Activated CD4-positive, alpha-beta T cell treated with anti-CD3 and anti-CD28 coated beads, Interleukin-2, Interleukin-4, amounts not matched to agents 100 ng/mL and 50 ng/mL, durations not matched to agents 16 hours and 8 hours (primary cell): ENCODE results near the gene ZMAT5.
A peak's percentile ranks its signal among the peaks of the same experiment; 100 is the strongest.

Source experiments
- DNase-seq: peaks from one replicate; pipeline ENCODE4 v3.0.0-alpha.2; 2020; ENCODE audit warnings: low spot score

Gene ZMAT5

DNA sequence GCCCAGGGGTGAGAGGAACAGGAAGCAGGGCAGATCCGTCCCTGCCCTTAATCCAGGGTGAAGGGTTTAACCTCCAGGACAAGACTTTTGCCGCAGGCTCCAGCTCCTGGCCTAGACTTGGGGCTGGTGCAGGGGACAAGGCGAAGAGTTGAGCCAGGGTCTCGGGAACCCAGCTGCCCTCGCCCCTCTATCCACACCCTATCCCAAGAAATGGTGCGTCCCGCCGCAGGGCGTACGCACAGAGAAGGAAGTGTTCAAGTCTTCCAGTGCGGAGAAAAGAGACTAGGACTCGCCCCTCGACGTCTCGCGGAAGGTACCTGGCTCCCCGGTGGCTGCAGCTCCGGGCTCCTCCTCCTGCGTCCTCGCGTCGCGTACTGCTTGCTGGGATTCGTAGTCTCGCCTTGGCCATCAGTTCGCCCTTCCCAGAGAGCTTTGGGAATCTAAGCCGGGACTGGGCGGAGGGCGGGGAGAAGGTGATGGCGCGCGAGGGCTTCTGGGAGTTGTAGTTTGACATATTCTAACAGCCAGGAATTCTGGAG is at the start of gene ZMAT5:
TSS of gene ZMAT5 (minus strand) at position 376 of the 539 bp plus-strand sequence. CDS start 18,463 bp downstream, outside the sequence.
- DNase-seq: peak; percentile 97

GRCh38 chr22:29816539-29816938 is 49.7 kb upstream of the ZMAT5 start:
- DNase-seq: no peak

GRCh38 chr22:29816128-29816527 is 49.3 kb upstream of the ZMAT5 start:
- no peak for DNase-seq

GRCh38 chr22:29815580-29815979 is 48.8 kb upstream of the ZMAT5 start:
- DNase-seq: no peak

- no peak for DNase-seq
Observed at GRCh38 chr22:29814003-29814402, 47.2 kb upstream of the ZMAT5 start.

DNA sequence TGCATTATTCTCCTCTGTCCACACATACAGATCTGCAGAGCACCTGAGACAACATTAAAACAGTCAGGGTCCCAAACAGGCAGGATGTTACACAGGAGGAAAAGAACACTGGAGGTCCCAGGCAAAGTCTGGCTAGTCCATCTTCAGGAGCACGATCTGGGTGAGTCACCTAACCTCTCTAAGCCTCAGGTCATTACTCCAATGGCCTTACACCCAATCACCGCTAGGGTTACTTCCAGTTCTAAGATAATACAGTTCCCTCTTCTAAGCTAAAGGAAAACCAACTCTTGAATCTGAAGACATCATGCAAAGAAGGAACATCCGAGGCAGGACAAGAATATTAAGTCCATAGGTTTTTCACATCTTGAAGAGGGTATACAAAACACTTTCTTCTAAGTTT is 46.8 kb upstream of the ZMAT5 start:
- no peak for DNase-seq

DNA sequence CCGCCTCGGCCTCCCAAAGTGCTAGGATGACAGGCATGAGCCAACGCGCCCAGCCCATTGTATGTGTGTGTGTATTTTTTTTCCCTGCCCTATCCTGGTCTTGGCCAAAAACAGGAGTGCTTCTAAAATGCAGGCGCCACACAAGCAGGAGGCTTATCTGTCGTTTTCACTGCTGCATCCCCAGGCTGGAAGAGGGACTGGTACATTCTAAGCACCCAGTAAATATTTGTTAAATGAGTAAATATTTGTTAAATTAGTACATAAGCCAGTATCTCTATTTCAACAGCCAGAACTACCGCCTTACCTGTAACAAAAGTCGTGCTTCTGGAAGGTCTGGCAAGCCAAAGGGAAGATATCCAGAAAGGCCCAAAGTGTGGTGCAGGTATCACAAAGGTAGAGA is 46.3 kb upstream of the ZMAT5 start:
- DNase-seq: no peak

- DNase-seq: no peak
Observed at GRCh38 chr22:29811377-29811776, 44.6 kb upstream of the ZMAT5 start.

DNA sequence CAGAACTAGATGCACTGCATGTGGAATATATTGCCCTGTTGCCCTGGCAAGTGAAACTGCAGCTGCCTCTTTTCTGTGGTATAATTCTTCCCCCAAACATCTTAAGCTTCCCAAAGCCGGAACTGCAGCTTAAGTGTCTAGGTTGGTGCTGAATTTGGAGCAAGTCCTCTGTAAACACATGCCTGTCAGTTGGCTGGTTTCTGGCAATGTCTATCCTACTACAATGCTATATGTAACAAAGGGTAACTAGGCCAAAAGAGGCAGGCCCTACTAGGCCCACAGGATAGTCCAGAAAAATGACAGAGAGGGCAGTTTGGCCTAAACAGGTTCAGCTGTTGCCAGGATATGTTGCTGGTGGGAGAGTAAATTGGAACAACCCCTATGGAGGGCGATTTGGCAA is 43.4 kb upstream of the ZMAT5 start:
- DNase-seq: no peak

- no peak for DNase-seq
Observed at GRCh38 chr22:29806196-29806595, 39.4 kb upstream of the ZMAT5 start.

DNA sequence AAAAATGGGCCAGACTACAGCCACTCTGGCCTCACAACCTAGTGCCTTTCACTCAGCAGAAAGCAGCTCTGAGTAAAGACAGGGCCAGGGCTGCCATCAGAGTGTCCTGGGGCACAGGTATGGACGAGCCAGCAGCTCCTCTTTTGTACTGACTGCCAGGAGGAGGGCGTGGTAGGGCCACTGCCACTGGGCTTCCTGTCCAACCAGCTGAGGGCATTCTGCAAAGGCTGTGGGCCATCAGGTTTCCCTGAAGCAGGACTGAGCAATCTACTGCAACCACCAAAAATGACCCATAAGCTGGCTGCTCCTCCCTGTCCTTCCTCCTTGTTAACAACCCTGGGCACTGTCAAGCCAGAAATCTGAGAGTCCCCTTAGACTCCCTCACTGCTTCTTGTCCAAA is 38.2 kb upstream of the ZMAT5 start:
- no peak for DNase-seq

DNA sequence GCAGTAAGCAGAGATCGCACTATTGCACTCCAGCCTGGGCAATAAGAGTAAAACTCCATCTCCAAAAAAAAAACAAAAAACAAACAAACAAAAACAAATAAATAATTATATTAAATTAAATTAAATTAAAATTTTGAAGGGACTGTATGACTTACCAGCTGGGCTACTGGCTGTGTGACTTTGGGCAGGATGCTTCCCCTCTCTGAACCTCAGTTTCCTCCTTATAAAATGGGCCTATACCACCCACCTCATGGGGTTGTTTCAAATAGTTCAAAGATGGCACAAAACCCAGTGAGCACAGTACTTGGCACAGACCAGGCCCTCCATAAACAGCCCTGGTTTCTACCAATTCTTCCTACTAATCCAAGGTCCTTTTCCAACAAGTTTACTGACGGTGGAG is 36.4 kb upstream of the ZMAT5 start:
- no peak for DNase-seq

DNA sequence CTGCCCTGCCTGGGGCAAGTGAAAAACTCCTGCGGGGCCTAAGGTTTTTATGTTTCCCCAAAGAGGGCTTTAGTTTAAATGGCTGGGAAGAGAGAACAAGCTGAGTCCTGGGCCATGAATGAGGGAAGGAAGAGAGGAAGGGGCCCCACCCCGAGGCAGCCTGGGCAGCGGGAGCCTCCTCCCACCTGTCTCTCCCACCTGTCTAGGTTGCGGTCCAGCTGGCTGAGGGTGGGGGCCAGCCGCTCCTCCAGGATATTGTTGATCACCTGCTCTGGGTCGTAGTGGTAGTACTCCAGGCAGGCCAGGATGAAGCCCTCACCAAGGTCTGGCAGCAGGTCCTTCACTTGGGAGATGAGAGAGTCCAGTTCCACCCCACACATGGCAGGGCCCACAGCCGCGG is 35.0 kb upstream of the ZMAT5 start:
- DNase-seq: no peak

- DNase-seq: no peak
Observed at GRCh38 chr22:29801153-29801552, 34.3 kb upstream of the ZMAT5 start.

DNA sequence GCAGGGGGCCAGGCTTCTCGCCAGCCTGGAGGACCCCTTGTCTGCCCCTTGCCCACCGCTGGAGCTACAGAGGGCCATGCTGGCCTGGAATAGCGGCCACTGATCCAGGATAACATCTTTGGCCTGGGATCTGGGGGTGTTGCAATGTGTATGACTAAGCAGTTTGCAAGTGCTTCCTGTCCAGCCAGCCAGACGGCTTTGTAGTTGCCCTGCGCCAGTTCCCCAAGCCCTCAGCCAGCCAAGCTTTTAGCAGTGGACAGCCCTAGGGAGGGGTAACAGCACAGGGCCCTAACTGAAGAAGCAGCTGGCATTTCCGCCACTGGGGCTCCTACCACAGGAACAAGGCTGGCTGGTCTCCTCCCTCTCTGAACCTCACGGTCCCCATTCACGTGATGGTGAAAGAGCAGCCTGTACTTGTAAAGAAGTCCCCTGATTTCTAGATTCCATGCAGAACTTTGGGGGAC is 32.4 kb upstream of the ZMAT5 start:
- DNase-seq: no peak

DNA sequence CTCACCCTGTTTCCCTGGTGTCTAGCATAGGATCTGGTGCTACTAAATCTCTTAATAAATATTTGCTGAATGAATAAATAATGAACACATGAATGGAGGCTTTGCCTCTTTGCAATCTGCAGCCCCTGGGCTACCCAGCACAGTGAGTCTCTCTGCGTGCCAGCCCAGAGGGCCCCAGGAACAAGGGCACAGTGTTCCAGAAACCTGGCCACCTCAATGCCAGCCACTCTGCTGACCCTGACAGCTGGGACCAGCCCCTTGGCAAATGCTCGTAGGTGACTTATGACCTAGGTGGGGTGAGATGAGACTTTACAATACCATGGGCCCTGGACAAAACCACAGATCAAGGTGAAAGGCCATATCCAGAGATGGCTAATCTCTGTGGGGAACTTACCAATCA is 32.0 kb upstream of the ZMAT5 start:
- no peak for DNase-seq

- DNase-seq: no peak
Observed at GRCh38 chr22:29798318-29798717, 31.5 kb upstream of the ZMAT5 start.

- no peak for DNase-seq
Observed at GRCh38 chr22:29797351-29797750, 30.5 kb upstream of the ZMAT5 start.

DNA sequence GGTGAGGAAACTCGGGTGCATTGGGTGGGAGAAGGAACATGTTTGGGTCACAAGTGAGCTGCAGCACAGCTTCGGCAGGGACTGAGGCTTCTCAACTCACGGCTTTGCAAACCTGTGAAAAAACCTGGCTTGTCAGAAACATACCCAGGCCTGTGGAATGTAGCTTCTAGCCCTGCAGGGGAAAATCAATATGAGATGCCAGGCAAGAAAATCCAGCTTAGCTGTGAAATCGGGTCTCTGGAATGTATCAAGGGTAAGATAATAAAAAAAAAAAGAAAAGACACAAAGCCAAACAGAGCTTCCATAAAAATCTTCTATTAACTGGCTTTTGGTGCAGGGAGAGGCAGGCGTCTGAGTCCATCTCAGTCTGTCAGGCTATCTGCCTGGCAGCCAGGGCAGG is 28.9 kb upstream of the ZMAT5 start:
- no peak for DNase-seq

- no peak for DNase-seq
Observed at GRCh38 chr22:29793396-29793795, 26.6 kb upstream of the ZMAT5 start.

GRCh38 chr22:29790061-29790460 is 23.3 kb upstream of the ZMAT5 start:
- DNase-seq: no peak

DNA sequence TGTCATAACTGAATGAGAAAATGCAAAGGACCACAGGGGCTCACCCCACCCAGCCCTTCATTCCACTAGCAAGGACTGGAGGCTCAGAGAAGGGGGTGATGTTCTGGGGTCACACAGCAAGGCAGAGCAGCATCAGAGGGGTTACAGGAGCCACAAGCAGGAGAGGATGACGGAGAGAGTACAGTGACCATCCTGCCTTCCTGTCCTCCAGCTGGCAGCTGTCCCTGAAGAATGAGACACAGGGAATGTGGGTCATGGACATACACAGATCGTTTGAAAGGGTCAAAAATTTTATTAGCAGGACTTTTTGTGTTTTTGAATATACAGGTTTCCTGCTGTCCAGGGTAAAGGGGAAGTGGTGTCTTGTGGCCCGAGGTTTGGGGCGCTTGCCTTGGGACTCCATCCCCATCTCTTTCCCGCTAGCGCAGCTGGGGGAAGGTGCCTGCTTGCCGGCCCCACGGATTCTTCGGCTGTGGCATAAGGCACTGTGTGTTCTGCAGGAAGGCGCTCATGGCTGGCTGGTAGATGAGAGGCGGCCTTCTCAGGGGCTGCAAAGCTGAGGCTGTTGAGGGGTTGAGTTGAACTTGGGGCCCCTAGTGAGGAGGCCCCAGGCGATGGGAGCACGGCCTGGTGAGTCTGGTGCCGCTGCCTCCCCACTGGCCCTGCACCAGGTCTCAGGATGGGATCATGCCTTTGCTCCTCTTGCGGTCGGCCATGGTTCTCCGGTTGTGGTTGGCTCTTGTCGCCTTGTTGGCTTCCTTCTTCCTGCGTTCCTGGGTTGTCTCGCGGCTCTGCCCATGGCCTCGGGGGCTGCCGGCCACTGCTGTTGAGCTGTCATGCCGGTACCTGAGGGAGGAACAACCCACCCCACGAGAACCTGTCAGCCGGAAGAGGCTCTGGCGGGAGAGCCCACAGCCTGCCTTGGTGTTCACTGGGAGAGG is 21.8 kb upstream of the ZMAT5 start:
- no peak for DNase-seq

DNA sequence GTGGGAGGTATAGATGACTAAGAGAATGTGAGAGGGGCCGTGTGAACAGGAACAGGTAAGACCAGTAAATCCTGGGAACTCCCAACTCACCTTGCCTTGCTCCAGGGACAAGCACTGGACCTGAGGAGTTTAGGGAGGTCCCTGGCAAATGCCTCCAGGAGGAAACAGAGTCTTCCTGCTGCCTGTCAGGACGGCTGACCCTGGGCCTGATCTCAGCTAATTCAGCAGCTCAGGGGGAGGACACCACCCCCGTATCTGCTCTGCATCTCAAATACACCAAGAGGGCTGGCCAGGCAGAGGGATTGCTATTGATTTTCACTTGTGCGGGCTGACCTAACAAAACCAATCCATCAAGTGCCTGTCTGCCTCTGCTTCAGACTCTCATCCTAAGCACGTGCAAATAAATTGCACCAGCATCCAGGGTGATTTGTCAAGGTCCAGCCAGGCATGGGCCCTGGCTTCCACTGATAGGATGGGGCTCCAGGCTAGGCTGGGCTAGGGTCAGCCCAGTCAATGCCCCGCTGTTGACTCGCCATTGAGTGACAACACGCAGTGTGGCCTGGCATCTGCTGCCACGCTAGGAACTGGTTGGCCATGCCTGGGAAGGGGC is 20.7 kb upstream of the ZMAT5 start:
- no peak for DNase-seq
